ENCODE data around the gene DMBT1. TPM values are rescaled to one million over a fixed set of nuclear protein-coding genes. Genes with fewer than 3 reads are reported as not detected.

DMBT1 gene
- total and polyA plus RNA-seq, 8 donors = 0.23 to 24.4 (median 1.6) TPM

DNA sequence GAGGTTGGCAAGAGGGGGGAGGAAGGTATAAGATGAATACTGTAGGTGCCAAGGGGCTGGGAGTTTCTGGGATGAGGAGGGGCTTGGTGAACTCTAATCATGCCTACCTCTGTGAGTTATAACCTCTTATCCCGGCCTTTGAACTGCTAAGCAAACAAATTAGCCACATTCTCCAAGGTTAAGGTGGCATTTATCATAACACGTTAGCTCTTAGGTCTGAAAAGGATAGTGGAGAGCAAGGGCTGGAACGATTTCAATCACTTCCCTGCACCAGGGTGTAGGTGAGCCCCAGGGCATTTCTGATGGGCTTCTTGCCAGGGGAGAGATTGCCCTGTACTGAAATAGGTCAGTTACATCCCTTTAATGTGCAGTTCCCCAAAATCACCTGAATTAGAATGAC, 28.6 kb upstream of the DMBT1 start:
- WGBS, 2 donors = 3 to 6% methylated on average over 3 of the region's 3 CpGs
- H3K9me3 ChIP-seq = no peaks in the 10 kb centered on the region
- ATAC-seq (peak in 3 of 4 donors; percentile 16 to 49 (median 34)), FAIRE-seq (no peak), DNase-seq (no peak)
- TF ChIP-seq, protein P1, sequence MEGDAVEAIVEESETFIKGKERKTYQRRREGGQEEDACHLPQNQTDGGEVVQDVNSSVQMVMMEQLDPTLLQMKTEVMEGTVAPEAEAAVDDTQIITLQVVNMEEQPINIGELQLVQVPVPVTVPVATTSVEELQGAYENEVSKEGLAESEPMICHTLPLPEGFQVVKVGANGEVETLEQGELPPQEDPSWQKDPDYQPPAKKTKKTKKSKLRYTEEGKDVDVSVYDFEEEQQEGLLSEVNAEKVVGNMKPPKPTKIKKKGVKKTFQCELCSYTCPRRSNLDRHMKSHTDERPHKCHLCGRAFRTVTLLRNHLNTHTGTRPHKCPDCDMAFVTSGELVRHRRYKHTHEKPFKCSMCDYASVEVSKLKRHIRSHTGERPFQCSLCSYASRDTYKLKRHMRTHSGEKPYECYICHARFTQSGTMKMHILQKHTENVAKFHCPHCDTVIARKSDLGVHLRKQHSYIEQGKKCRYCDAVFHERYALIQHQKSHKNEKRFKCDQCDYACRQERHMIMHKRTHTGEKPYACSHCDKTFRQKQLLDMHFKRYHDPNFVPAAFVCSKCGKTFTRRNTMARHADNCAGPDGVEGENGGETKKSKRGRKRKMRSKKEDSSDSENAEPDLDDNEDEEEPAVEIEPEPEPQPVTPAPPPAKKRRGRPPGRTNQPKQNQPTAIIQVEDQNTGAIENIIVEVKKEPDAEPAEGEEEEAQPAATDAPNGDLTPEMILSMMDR (IDR thresholded peaks at IDR 0.05) = no peak
- no peak overlapping the region for H3K4me3 ChIP-seq
- no peaks in the 10 kb centered on the region for H3K27me3 ChIP-seq
- no peak overlapping the region for H3K27ac ChIP-seq
- H3K36me3 ChIP-seq = no peaks in the 10 kb centered on the region
- peaks cover 0 to 6% (median 0%) of the 10 kb centered on the region in 3 donors for H3K4me1 ChIP-seq
- intact Hi-C loops (cut with DNase I) = no loop called here

GRCh38 chr10:122532601-122533296, 27.8 kb upstream of the DMBT1 start:
- intact Hi-C loops (cut with DNase I) = no loop called here
- FAIRE-seq (no peak), DNase-seq (no peak), ATAC-seq (no peak)
- H3K36me3 ChIP-seq = no peaks in the 10 kb centered on the region
- no peak overlapping the region for H3K4me3 ChIP-seq
- H3K4me1 ChIP-seq = peaks cover 0 to 6% (median 0%) of the 10 kb centered on the region in 3 donors
- TF ChIP-seq, protein P1 (IDR thresholded peaks at IDR 0.05) = no peak
- 71 to 73% methylated on average over 6 of the region's 6 CpGs for WGBS, 2 donors
- H3K27me3 ChIP-seq = no peaks in the 10 kb centered on the region
- no peak overlapping the region for H3K27ac ChIP-seq
- H3K9me3 ChIP-seq = no peaks in the 10 kb centered on the region

DNA sequence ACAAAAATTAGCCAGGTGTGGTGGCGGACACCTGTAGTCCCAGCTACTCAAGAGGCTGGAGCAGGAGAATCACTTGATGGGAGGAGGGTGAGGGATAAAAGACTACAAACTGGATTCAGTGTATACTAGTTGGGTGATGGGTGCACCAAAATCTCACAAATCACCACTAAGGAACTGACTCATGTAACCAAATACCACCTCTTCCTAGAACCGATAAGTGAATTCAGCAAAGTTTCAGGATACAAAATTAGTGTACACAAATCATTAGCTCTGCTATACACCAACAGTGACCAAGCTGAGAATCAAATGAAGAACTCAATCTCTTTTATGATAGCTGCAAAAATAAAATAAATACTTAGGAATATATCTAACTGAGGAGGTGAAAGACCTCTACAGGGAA, 23.0 kb upstream of the DMBT1 start:
- no peaks in the 10 kb centered on the region for H3K36me3 ChIP-seq
- TF ChIP-seq, protein P1 (IDR thresholded peaks at IDR 0.05) = no peak
- no peak for ATAC-seq
- no peaks in the 10 kb centered on the region for H3K4me1 ChIP-seq
- no peaks in the 10 kb centered on the region for H3K9me3 ChIP-seq
- WGBS, 2 donors = 93 to 96% methylated on average over 2 of the region's 2 CpGs
- no peak for DNase-seq
- H3K27ac ChIP-seq = no peak overlapping the region
- H3K4me3 ChIP-seq = no peak overlapping the region
- FAIRE-seq = no peak
- intact Hi-C loops (cut with DNase I) = no loop called here
- H3K27me3 ChIP-seq = no peaks in the 10 kb centered on the region

DNA sequence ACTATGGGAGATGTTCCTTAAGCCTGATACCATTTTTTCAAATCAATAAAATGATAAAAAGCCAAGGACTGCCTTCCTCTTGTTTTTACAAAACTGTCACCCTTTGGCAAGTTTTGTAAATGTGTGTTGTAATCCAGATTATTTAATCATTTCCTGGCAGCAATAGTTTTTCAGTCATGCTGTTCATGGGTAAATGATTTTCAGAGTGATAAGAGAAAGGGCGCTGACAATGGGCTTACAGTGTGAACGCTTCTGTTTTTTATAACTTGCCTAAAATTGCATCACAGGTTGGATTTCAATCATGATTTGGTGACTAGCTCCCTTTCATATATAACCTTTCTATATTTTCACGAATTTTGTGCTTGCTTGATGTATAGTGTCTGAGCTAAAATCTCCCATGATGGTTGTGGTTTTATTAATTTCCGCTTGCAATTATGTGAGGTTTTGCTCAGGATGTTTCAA, 19.0 kb upstream of the DMBT1 start:
- no peaks in the 10 kb centered on the region for H3K27me3 ChIP-seq
- 21 to 25% methylated on average over 4 of the region's 4 CpGs for WGBS, 2 donors
- DNase-seq (no peak), FAIRE-seq (no peak), ATAC-seq (peak; percentile 61 to 89 (median 84))
- no peaks in the 10 kb centered on the region for H3K36me3 ChIP-seq
- no peaks in the 10 kb centered on the region for H3K4me1 ChIP-seq
- H3K4me3 ChIP-seq = no peak overlapping the region
- peak overlapping the region in 1 of 4 donors; percentile 44 for H3K27ac ChIP-seq
- TF ChIP-seq, protein P1 (IDR thresholded peaks at IDR 0.05) = no peak
- intact Hi-C loops (cut with DNase I) = no loop called here
- no peaks in the 10 kb centered on the region for H3K9me3 ChIP-seq
